Stimulated activated CD4-positive, alpha-beta T cell treated with anti-CD3 and anti-CD28 coated beads, Interleukin-4, amount 100 ng/mL, for 24 hours (primary cell): ENCODE data around the gene SLAMF8.

ENCODE experiments used
- DNase-seq: peaks from one replicate; pipeline ENCODE4 v3.0.0-alpha.2; 2020

Gene SLAMF8

GRCh38 chr1:159821171-159821867 lies 5.4 kb upstream of the SLAMF8 start:
- no peak for DNase-seq

GRCh38 chr1:159823406-159823805 lies 3.3 kb upstream of the SLAMF8 start:
- no peak for DNase-seq

DNA sequence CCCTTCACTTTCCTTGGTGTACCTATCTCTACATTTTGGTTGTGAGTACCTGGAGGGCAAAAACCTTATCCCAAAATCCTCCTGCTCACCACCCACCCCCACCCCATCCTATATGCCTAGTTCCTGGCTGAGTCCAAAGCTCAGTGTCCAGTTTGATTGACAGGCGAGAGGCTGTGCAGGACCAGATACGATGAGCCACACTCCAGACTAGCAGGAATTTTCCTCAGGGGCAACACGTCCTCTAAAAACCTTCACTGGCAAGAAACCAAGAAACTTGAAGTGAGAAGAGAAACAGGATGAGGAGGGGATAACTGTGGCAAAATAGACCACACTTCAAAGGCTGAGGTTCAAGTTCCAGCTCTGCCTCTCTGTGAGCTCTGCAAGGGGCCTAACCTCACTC lies 1.1 kb upstream of the SLAMF8 start:
- DNase-seq: no peak

GRCh38 chr1:159827102-159827490 lies 423 bp downstream of the SLAMF8 start:
- no peak for DNase-seq

- DNase-seq: no peak
Observed at GRCh38 chr1:159827549-159827948, 876 bp downstream of the SLAMF8 start.

DNA sequence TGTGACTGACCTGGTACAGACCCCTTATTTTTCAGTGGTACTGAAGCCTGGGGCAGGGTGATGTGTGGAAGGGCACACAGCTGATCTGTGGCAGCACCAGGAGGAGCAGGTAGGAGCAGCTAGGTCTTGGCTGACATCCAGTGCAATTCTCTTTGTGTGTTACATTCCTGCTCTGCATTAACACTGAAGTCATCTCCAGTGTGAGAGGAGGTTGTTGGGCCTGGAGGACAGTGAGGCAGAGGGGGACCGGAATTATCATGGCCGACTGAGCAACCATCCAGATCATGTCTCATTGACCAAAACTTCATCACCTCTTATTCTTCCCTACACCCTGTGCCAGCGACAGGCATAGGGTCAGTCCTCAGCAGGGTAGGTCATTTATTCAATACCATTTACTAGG lies 1.5 kb downstream of the SLAMF8 start:
- DNase-seq: no peak

- DNase-seq: no peak
Observed at GRCh38 chr1:159828581-159829272, 2.1 kb downstream of the SLAMF8 start.

DNA sequence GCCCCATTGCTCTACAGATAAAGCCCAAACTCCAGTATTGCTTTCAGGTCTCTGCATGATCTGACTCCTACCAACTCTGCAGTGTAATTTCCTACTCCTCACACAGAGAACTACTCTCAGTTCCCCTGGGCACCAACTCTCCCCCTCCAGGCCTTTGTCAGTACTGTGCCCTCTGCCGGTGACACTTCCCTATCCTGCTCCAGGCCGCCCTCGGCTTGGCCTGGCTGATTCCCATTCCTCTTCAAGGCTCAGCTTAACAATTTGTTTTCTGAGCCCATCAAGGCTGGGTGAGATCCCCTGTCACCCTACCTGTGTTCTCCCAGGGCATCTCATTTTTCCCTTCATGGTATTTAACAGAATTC lies 2.6 kb downstream of the SLAMF8 start:
- no peak for DNase-seq

- DNase-seq: no peak
Observed at GRCh38 chr1:159829822-159830465, 3.3 kb downstream of the SLAMF8 start.

GRCh38 chr1:159830722-159831121 lies 4.0 kb downstream of the SLAMF8 start:
- DNase-seq: no peak

- no peak for DNase-seq
Observed at GRCh38 chr1:159831412-159832141, 4.9 kb downstream of the SLAMF8 start.

- DNase-seq: no peak
Observed at GRCh38 chr1:159832309-159832708, 5.6 kb downstream of the SLAMF8 start.

DNA sequence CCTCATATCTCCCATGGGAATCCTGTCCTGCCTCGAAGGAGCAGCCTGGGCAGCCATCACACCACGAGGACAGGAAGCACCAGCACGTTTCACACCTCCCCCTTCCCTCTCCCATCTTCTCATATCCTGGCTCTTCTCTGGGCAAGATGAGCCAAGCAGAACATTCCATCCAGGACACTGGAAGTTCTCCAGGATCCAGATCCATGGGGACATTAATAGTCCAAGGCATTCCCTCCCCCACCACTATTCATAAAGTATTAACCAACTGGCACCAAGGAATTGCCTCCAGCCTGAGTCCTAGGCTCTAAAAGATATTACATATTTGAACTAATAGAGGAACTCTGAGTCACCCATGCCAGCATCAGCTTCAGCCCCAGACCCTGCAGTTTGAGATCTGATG lies 8.7 kb downstream of the SLAMF8 start:
- DNase-seq: no peak

- DNase-seq: no peak
Observed at GRCh38 chr1:159835862-159836525, 9.3 kb downstream of the SLAMF8 start.

DNA sequence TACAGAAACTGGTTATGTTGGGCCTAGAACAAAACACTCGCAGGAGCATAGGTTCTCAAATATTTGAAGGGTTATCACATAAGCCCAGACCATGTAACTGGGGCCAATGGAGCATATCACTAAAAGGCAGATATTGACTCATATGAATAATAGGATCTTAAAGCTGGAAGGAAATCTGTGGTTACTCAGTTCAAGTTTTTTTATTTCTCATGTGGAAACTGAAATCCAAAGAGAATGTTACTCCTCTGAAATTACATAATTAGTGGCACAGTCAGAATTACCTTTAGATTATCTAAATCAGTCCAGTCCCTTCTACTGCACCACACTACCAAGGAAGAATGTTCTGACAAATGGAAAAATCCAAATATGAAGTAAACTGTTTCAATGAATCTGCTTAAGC lies 12.0 kb downstream of the SLAMF8 start:
- no peak for DNase-seq

DNA sequence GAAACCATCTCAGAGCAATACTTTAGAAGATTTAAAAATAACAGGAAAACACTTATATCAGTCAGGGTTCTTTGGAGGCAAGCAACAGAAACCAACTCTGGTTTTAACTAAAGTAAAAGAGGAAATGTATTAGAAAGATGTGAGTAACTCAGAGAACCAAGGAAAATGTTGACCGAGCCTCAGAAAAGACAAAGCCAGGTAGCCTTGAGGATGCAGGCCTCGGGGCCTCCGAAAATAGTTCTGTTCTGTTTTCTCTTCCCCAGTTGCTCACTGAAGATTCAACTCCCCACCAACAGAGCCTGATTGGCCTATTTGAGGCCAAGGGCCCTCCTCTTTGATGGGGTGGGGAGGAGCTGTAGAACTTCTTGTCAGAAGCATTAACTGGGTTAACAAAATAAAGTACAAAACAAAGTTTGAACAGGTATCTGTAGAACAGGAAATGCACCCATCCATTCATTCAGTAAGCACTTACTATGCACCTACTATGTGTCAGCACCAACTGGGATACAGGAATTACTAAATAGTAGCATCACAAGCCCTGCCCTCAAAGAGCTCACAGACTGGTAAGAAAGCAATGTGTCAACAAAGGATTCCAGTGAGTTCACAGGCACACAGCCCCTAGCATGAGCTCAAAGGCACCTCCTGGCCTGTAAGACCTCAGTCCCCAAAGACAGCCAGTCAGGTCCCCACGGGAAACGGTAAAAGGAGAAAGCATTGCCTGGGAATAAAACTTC lies 12.6 kb downstream of the SLAMF8 start:
- DNase-seq: no peak

GRCh38 chr1:159841749-159842148 lies 15.1 kb downstream of the SLAMF8 start:
- DNase-seq: no peak

DNA sequence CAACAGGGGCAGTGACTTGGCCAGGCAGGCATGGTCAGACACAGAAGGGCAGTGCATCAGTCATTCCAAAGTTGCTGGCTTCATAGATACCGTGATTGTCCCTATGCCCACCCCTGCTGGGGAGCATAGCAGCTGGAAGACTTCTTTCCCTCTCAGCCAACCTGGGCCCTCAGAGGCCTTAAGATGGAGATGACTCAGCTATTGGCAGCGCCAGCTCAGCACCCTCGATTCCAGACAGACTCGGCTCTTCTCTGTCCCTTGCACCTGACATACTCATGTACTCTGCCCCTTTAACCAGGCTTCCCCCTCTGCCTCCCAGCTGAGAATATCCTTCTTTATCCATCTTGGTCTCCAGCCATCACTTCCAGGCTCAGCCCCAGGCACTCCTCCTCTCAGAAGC lies 16.8 kb downstream of the SLAMF8 start:
- DNase-seq: no peak

DNA sequence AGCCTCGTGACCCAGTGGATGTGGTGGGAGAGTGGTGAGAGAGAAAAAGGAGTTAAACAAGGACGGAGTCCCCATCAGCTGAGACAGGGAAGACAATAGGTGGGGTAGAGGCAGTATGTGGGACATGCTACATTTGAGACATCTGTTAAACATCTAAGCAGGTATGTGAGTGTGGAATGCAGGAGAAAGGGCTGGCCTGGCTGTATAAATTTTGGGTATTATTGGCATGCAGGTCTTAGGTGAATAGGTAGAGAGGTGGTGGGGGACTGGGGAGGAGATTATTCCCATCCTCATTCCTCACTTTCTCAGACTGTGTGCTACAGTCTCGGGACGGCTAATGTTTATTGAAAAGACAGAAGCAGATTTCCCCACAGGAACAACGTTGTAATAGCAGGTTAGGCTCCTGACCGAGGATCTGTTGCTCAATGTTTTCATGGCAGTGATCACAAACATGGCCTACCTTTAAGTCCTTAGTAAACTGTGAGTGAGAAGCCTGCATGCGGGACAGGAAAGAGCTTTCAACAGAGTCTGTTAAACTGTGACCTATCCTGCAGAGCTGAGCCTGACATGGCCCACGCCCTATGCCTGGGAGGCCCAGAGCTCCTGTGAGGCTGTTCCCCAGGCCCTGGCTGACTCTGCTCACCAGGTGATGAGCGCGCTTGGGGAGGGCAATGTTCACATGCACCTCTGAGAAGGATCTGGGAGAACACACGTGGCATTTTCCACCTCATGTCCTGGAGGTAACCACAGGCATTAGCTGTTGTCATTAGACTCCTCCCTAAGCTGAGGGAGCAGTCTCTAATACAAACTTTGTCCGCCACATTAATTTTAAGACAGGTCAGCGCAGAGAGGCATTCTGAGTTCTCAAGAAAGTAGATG lies 19.3 kb downstream of the SLAMF8 start:
- no peak for DNase-seq

DNA sequence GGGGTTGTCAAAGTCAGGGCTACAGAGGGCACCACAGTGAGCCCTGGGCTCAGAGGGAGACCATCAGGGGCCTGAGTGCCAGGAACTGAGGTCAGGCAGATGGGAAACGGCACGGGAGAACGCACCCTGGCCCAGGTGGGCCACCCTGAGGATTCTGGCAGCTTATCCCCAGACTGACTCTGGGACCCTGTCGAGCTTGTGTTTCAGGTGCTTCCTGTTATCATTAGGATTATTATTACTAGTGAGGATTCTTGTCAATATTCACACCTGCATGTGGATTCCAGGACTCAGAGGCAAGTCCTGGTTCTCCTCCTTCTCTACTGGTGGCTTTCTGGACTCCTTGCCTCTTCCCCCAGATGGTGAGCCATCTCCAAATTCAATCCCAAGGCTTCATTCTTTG lies 20.6 kb downstream of the SLAMF8 start:
- DNase-seq: no peak

DNA sequence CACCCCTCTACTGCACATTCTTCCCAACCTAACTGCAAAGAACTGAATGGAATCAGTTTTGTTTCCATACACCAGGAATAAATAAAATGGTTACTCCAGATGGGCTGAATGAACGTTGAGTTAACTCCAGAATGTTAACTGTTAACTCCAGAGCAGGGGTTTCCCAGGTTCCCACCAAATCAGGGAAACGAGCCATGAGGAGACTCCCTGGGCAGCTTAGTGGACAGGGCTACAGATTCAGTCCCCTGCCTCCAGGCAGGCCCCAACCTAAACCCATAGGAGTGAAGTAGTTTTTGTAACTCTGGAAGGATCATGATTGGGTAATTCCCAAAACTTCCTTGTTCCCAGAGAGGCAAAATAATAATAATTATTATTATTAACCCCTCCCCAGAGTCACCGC lies 21.7 kb downstream of the SLAMF8 start:
- DNase-seq: no peak
